SK-N-SH (cell line): ENCODE measurements around the gene STRA8. TPM values are rescaled to one million over a fixed set of nuclear protein-coding genes. Genes with fewer than 3 reads are reported as not detected.
A peak's percentile ranks its signal among the peaks of the same experiment; 100 is the strongest.

Source experiments
- CTCF ChIA-PET: fragments of 300-600, 350-600 bp; formaldehyde crosslinking; extraction: SDS; loops from one replicate; lab custom pipeline; 2021; lab: Yijun Ruan, JAX
- POLR2A ChIA-PET: fragments of 350-600 bp; sonication (Branson Sonifier 250); formaldehyde crosslinking; extraction: SDS; loops from one replicate; lab custom pipeline; 2020; ENCODE audit warnings: antibody characterized with exemption, inconsistent platforms; lab: Yijun Ruan, JAX
- DNase-seq: peaks from one replicate; pipeline ENCODE4 v3.0.0; 2012
- H2AFZ ChIP-seq: fragments of 200-600 bp; sonication (generic); 2 replicates; pipeline ENCODE4 v1.8.1; 2016; ENCODE audit warnings: antibody characterized with exemption, mild to moderate bottlenecking, low read depth
- H3F3A ChIP-seq: fragments of 200-600 bp; sonication (generic); replicated peaks from 2 replicates; pipeline ENCODE3; 2016; ENCODE audit warnings: antibody characterized with exemption, mild to moderate bottlenecking; ENCODE audit not compliant: insufficient read depth
- H3K27ac ChIP-seq, 2 experiments: fragments of 200-500 bp in 1 of 2; fragments of 200-600 bp in 1 of 2; sonication (Bioruptor generic) in 1 of 2; sonication (generic), shearing (Covaris generic) in 1 of 2; 2 replicates each; pipeline versions ENCODE4 v1.5.1 to v1.6.1; 2014 to 2016; ENCODE audit warnings: low read depth in 2 of 2, inconsistent platforms in 1 of 2, low read length in 1 of 2, mild to moderate bottlenecking in 1 of 2, mixed read lengths in 1 of 2
- H3K27me3 ChIP-seq: fragments of 200-600 bp; sonication (generic), shearing (Covaris generic); 2 replicates; pipeline ENCODE4 v1.6.1; 2016; ENCODE audit warnings: mixed run types; ENCODE audit not compliant: insufficient read depth
- H3K36me3 ChIP-seq, 2 experiments: fragments of 200-500 bp in 1 of 2; fragments of 200-600 bp in 1 of 2; sonication (Bioruptor generic) in 1 of 2; sonication (generic) in 1 of 2; replicated peaks in 1 of 2; 2 replicates each; pipeline versions ENCODE3 to v1.5.1; 2014 to 2016; ENCODE audit warnings: low read length in 1 of 2, mild to moderate bottlenecking in 1 of 2; ENCODE audit not compliant: insufficient read depth in 2 of 2, control insufficient read depth in 1 of 2
- H3K4me1 ChIP-seq, 2 experiments: fragments of 200-500 bp in 1 of 2; fragments of 200-600 bp in 1 of 2; sonication (Bioruptor generic) in 1 of 2; sonication (generic), shearing (Covaris generic) in 1 of 2; 2 replicates each; pipeline versions ENCODE4 v1.5.1 to v1.6.1; 2014 to 2016; ENCODE audit warnings: low read depth in 1 of 2, low read length in 1 of 2, mixed run types in 1 of 2; ENCODE audit not compliant: insufficient read depth in 2 of 2, control insufficient read depth in 1 of 2
- H3K4me2 ChIP-seq: fragments of 200-600 bp; sonication (generic), shearing (Covaris generic); 2 replicates; pipeline ENCODE4 v1.6.1; 2017; ENCODE audit warnings: mixed run types
- H3K4me3 ChIP-seq, 2 experiments: fragments of 200-500 bp in 1 of 2; fragments of 200-600 bp in 1 of 2; sonication (Bioruptor generic) in 1 of 2; sonication (generic), shearing (Covaris generic) in 1 of 2; 2 replicates each; pipeline versions ENCODE4 v1.5.1 to v1.8.1; 2014 to 2016; ENCODE audit warnings: low read depth in 2 of 2, inconsistent platforms in 1 of 2, low read length in 1 of 2, mild to moderate bottlenecking in 1 of 2, mixed read lengths in 1 of 2, moderate library complexity in 1 of 2
- H3K79me2 ChIP-seq: fragments of 200-600 bp; sonication (generic); 2 replicates; pipeline ENCODE4 v1.8.1; 2017; ENCODE audit warnings: mild to moderate bottlenecking; ENCODE audit not compliant: insufficient read depth
- H3K9ac ChIP-seq: fragments of 200-600 bp; sonication (generic); 2 replicates; pipeline ENCODE4 v1.6.1; 2017; ENCODE audit warnings: mixed run types
- H3K9me2 ChIP-seq: fragments of 200-600 bp; sonication (generic); 2 replicates; pipeline ENCODE4 v1.6.1; 2017; ENCODE audit warnings: mixed run types
- H3K9me3 ChIP-seq: fragments of 200-600 bp; sonication (generic); 2 replicates; pipeline ENCODE4 v1.6.1; 2017; ENCODE audit warnings: mixed run types, mild to moderate bottlenecking, moderate library complexity
- H4K20me1 ChIP-seq: fragments of 200-600 bp; sonication (generic); 2 replicates; pipeline ENCODE4 v1.6.1; 2017; ENCODE audit warnings: mild to moderate bottlenecking, mixed run types; ENCODE audit not compliant: insufficient read depth
- CTCF ChIP-seq: fragments of 200-600 bp; sonication (generic); IDR thresholded peaks from 2 replicates; pipeline ENCODE4 v1.6.1; 2017; ENCODE audit warnings: antibody characterized with exemption, mild to moderate bottlenecking, moderate library complexity
- FOSL2 ChIP-seq: IDR thresholded peaks from 2 replicates; pipeline ENCODE4 v1.4.0; 2012; ENCODE audit warnings: low read depth, mild to moderate bottlenecking, moderate library complexity, borderline replicate concordance
- GABPA ChIP-seq: IDR thresholded peaks from 2 replicates; pipeline ENCODE4 v1.4.0; 2012; ENCODE audit warnings: low read depth, mild to moderate bottlenecking
- JUND ChIP-seq: IDR thresholded peaks from 2 replicates; pipeline ENCODE4 v1.4.0; 2012
- NFIC ChIP-seq: IDR thresholded peaks from 2 replicates; pipeline ENCODE4 v1.4.0; 2012; ENCODE audit warnings: borderline replicate concordance
- NRF1 ChIP-seq: IDR thresholded peaks from 2 replicates; pipeline ENCODE4 v1.6.1; 2012; ENCODE audit warnings: low read depth, mild to moderate bottlenecking, low read length
- PBX3 ChIP-seq: IDR thresholded peaks from 2 replicates; pipeline ENCODE4; 2012
- POLR2AphosphoS5 ChIP-seq: IDR thresholded peaks from 2 replicates; pipeline ENCODE4 v1.6.1; 2012; ENCODE audit warnings: low read depth, low read length
- SIN3A ChIP-seq: IDR thresholded peaks from 2 replicates; pipeline ENCODE4 v1.6.1; 2012; ENCODE audit warnings: low read depth, mild to moderate bottlenecking, low read length, moderate library complexity, borderline replicate concordance
- SMC3 ChIP-seq: IDR thresholded peaks from 2 replicates; pipeline ENCODE4 v1.6.1; 2012; ENCODE audit warnings: low read depth, low read length, improper control_type of control experiment
- TAF1 ChIP-seq: IDR thresholded peaks from 2 replicates; pipeline ENCODE4 v1.6.1; 2012; ENCODE audit warnings: low read depth, mild to moderate bottlenecking, low read length, moderate library complexity, borderline replicate concordance
- TCF12 ChIP-seq: IDR thresholded peaks from 2 replicates; pipeline ENCODE4 v1.4.0; 2012
- USF2 ChIP-seq: fragments of 150-350 bp; IDR thresholded peaks from 2 replicates; pipeline ENCODE4 v1.6.1; 2017; ENCODE audit warnings: antibody characterized with exemption, low read length, low read depth, borderline replicate concordance
- WGBS: methylation state at CpG from one replicate; pipeline ENCODE4 v1.1.6; 2017; ENCODE audit warnings: low lambda C conversion rate; 5-methylcytosine and 5-hydroxymethylcytosine counted together
- polyA plus RNA-seq, 3 experiments: library from polyadenylated mRNA; depleted of rRNA; stranded (reverse); fragments of >200 nt; gene quantifications; 2 replicates each; pipeline ENCODE4 v1.2.3, GENCODE V29; 2012
- TF ChIP-seq, protein P1 (sequence below): IDR thresholded peaks from 2 replicates; pipeline ENCODE4 v1.4.0; 2012; ENCODE audit warnings: low read depth
- TF ChIP-seq, protein P2 (sequence below): IDR thresholded peaks from 2 replicates; pipeline ENCODE4 v1.4.0; 2012; ENCODE audit warnings: low read depth, borderline replicate concordance

The STRA8 gene
- polyA plus RNA-seq, 1 of the 3 experiments (the other 2 are of a cell fraction), result not detected

DNA sequence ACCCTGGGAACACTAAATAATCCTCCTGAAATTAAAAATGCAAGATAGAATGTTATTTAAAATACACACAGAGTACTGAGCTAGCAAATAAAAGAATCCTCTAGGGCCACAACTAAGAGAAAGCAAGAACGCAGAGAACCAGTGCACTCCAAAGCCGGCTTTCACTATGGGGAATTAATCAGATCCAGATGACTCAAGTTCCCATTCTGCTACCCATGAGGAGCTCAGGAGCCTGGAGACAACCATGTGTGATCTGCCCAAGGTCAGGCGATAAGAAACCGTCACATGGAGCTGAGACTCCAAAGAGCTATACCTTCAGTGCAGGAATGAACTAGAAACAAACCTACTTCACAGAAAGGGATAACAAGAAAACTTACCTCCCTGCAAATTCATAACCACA lies 43.7 kb upstream of the STRA8 start:
- Histone ChIP-seq H3F3A (no peaks in the 10 kb centered on the region), H3K4me3 (no peak overlapping the region), H2AFZ (no peak overlapping the region), H3K9me2 (no peaks in the 10 kb centered on the region), H3K4me2 (no peak overlapping the region), H4K20me1 (no peaks in the 10 kb centered on the region), H3K9ac (no peak overlapping the region), H3K27me3 (no peaks in the 10 kb centered on the region), H3K79me2 (no peaks in the 10 kb centered on the region), H3K4me1 (peaks cover 0 to 10% of the 10 kb centered on the region in 2 experiments; a peak in 2 of 4 replicates), H3K27ac (no peak overlapping the region; a peak in 1 of 4 replicates), H3K9me3 (no peaks in the 10 kb centered on the region), H3K36me3 (peaks cover 3 to 42% of the 10 kb centered on the region in 2 experiments)
- 75% methylated on average over 4 of the region's 4 CpGs for WGBS
- ChIA-PET POLR2A (interaction anchor here (0.8 kb wide), 1 partner anchor 18 kb away, joined by 3 read pairs; no protein-coding TSS in a partner anchor), CTCF (interaction anchor here (1.0 to 1.1 kb wide), 2 partner anchors 19 to 85 kb away, joined by 3 read pairs; partner anchors contain the start of gene CYREN)
- TF ChIP-seq TCF12 (0 out of 2 replicates have a peak, but pooled peaks have one; percentile 16), FOSL2 (no peak)
- DNase-seq, result peak; percentile 69

DNA sequence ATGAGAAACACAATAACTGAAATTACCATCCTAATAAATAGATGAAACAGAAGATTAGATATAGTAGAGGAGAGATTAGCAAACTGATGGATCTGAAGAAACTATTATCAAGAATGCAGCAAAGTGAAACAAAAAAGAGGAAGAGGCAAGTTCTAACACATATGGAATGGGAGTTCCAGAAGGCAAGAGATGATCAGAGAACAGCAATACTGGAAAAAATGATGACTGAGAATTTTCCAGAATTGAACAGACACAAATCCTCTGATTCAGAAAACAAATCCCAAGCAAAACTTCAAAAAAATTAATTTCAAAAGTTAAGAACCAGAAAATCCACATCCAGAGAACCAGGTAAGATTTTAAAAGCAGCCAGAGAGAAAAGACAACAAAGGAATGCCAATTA lies 42.9 kb upstream of the STRA8 start:
- no peaks in the 10 kb centered on the region for H3F3A ChIP-seq
- peaks cover 0 to 10% of the 10 kb centered on the region in 2 experiments; a peak in 2 of 4 replicates for H3K4me1 ChIP-seq
- H3K9me2 ChIP-seq, result no peaks in the 10 kb centered on the region
- no peak overlapping the region for H3K9ac ChIP-seq
- no peak overlapping the region for H3K4me3 ChIP-seq
- no peaks in the 10 kb centered on the region for H3K79me2 ChIP-seq
- peaks cover 3 to 42% of the 10 kb centered on the region in 2 experiments for H3K36me3 ChIP-seq
- H3K27ac ChIP-seq, result no peak overlapping the region
- H3K27me3 ChIP-seq, result no peaks in the 10 kb centered on the region
- TF ChIP-seq JUND, result no peak
- TF ChIP-seq TAF1, result no peak
- TF ChIP-seq POLR2AphosphoS5, result no peak
- H4K20me1 ChIP-seq, result no peaks in the 10 kb centered on the region
- CTCF ChIA-PET, result interaction anchor here (1.0 to 1.6 kb wide), 2 partner anchors 84 to 145 kb away, joined by 3 to 7 read pairs; no protein-coding TSS in a partner anchor
- H2AFZ ChIP-seq, result no peak overlapping the region
- no peaks in the 10 kb centered on the region for H3K9me3 ChIP-seq
- POLR2A ChIA-PET, result no interaction called here
- H3K4me2 ChIP-seq, result no peak overlapping the region
- no peak for DNase-seq

- peaks cover 0 to 10% of the 10 kb centered on the region in 2 experiments; a peak in 2 of 4 replicates for H3K4me1 ChIP-seq
- H3K4me3 ChIP-seq, result no peak overlapping the region
- no peaks in the 10 kb centered on the region for H3K9me2 ChIP-seq
- H3K9me3 ChIP-seq, result no peaks in the 10 kb centered on the region
- H2AFZ ChIP-seq, result no peak overlapping the region
- no peak for DNase-seq
- no peaks in the 10 kb centered on the region for H3F3A ChIP-seq
- POLR2A ChIA-PET, result no interaction called here
- H3K36me3 ChIP-seq, result peaks cover 0 to 34% of the 10 kb centered on the region in 2 experiments
- H4K20me1 ChIP-seq, result no peaks in the 10 kb centered on the region
- no peak overlapping the region for H3K4me2 ChIP-seq
- no peaks in the 10 kb centered on the region for H3K27me3 ChIP-seq
- WGBS, result 84% methylated on average over 5 of the region's 11 CpGs
- CTCF ChIA-PET, result interaction anchor here (1.3 kb wide), 1 partner anchor 11 kb away, joined by 3 read pairs; no protein-coding TSS in a partner anchor
- H3K27ac ChIP-seq, result no peak overlapping the region
- no peaks in the 10 kb centered on the region for H3K79me2 ChIP-seq
- H3K9ac ChIP-seq, result no peak overlapping the region
- TF ChIP-seq SIN3A, result no peak
- TF ChIP-seq, protein P1, sequence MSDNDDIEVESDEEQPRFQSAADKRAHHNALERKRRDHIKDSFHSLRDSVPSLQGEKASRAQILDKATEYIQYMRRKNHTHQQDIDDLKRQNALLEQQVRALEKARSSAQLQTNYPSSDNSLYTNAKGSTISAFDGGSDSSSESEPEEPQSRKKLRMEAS, result no peak
- no peak for TF ChIP-seq USF2
- TF ChIP-seq TAF1, result no peak
- no peak for TF ChIP-seq NRF1
- no peak for TF ChIP-seq SMC3
- no peak for TF ChIP-seq NFIC
- TF ChIP-seq FOSL2, result no peak
- no peak for TF ChIP-seq POLR2AphosphoS5
- TF ChIP-seq CTCF, result no peak
- TF ChIP-seq TCF12, result no peak
- TF ChIP-seq GABPA, result no peak
- no peak for TF ChIP-seq PBX3
- TF ChIP-seq, protein P2, sequence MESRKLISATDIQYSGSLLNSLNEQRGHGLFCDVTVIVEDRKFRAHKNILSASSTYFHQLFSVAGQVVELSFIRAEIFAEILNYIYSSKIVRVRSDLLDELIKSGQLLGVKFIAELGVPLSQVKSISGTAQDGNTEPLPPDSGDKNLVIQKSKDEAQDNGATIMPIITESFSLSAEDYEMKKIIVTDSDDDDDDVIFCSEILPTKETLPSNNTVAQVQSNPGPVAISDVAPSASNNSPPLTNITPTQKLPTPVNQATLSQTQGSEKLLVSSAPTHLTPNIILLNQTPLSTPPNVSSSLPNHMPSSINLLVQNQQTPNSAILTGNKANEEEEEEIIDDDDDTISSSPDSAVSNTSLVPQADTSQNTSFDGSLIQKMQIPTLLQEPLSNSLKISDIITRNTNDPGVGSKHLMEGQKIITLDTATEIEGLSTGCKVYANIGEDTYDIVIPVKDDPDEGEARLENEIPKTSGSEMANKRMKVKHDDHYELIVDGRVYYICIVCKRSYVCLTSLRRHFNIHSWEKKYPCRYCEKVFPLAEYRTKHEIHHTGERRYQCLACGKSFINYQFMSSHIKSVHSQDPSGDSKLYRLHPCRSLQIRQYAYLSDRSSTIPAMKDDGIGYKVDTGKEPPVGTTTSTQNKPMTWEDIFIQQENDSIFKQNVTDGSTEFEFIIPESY, result no peak
Observed at GRCh38 chr7:135192914-135193536, 40.6 kb upstream of the STRA8 start.
